HCT116 (cell line): ENCODE data around the gene TAF4B.

Experiments used
- CTCF ChIP-seq, 3 experiments: fragments of 200-600 bp in 1 of 3; sonication (generic) in 1 of 3; IDR thresholded peaks in 2 of 3; conservative IDR thresholded peaks in 1 of 3; 2 replicates each; pipeline ENCODE4 v1.5.1; 2012 to 2017; ENCODE audit warnings: low read depth in 2 of 3, low read length in 2 of 3, antibody characterized with exemption in 1 of 3, borderline replicate concordance in 1 of 3, control low read depth in 1 of 3, mild to moderate bottlenecking in 1 of 3, mixed read lengths in 1 of 3, mixed run types in 1 of 3, moderate library complexity in 1 of 3; ENCODE audit not compliant: insufficient read depth in 1 of 3
- EZH2phosphoT487 ChIP-seq: fragments of 200-600 bp; IDR thresholded peaks from 2 replicates; pipeline ENCODE4 v1.6.1; 2018; ENCODE audit warnings: antibody characterized with exemption, borderline replicate concordance
- MAX ChIP-seq: IDR thresholded peaks from 2 replicates; pipeline ENCODE4 v1.6.1; 2012
- POLR2A ChIP-seq: IDR thresholded peaks from 2 replicates; pipeline ENCODE4 v1.7.0; 2011; ENCODE audit warnings: borderline replicate concordance; ENCODE audit not compliant: insufficient read depth, insufficient read length; ENCODE audit errors: extremely low read depth
- POLR2AphosphoS5 ChIP-seq: IDR thresholded peaks from 2 replicates; pipeline ENCODE4 v1.6.1; 2011; ENCODE audit warnings: mild to moderate bottlenecking, low read depth, low read length, moderate library complexity
- YY1 ChIP-seq: IDR thresholded peaks from 2 replicates; pipeline ENCODE4 v1.6.1; 2011; ENCODE audit warnings: low read length, low read depth, moderate library complexity, mild to moderate bottlenecking; ENCODE audit not compliant: insufficient replicate concordance; ENCODE audit errors: extremely low read depth
- ZBTB33 ChIP-seq: IDR thresholded peaks from 2 replicates; pipeline ENCODE4 v1.6.1; 2011; ENCODE audit warnings: mild to moderate bottlenecking, low read length, moderate library complexity; ENCODE audit not compliant: insufficient replicate concordance; ENCODE audit errors: extremely low read depth

GRCh38 chr18:26350961-26351360, 124.7 kb downstream of the TAF4B start:
- TF ChIP-seq POLR2A (no peak), CTCF (IDR thresholded peaks at IDR 0.05 in 2 of 3, conservative IDR thresholded peaks at IDR 0.05 in 1 of 3; ENCODE audit: borderline replicate concordance in 1 of 3, insufficient read depth in 1 of 3, low read depth in 2 of 3, low read length in 2 of 3) (no peak), ZBTB33 (no peak), YY1 (no peak), EZH2phosphoT487 (no peak), MAX (no peak), POLR2AphosphoS5 (no peak)
